Epithelial cell of proximal tubule (primary cell): Measurements from ENCODE around the gene PXK. TPM values are rescaled to one million over a fixed set of nuclear protein-coding genes. Genes with fewer than 3 reads are reported as not detected.

Experiments
- DNase-seq: peaks from one replicate; pipeline ENCODE4 v3.0.0-alpha.2; 2011; ENCODE audit warnings: low read depth
- H3K4me3 ChIP-seq: 2 replicates; pipeline ENCODE4 v1.5.1; 2011; ENCODE audit warnings: low read depth, mild to moderate bottlenecking, low read length
- CTCF ChIP-seq: conservative IDR thresholded peaks from 2 replicates; pipeline ENCODE4 v1.5.1; 2012; ENCODE audit warnings: low read depth, mild to moderate bottlenecking, low read length
- total RNA-seq: library from RNA; depleted of rRNA; stranded (reverse); fragments of >200 nt; gene quantifications from 2 replicates; pipeline ENCODE4 v1.2.3, GENCODE V29; 2015

Gene PXK
- total RNA-seq, 1 donor from 2014 or later = 10.1 TPM

GRCh38 chr3:58404396-58404795 is 71.7 kb downstream of the PXK start:
- no peak for TF ChIP-seq CTCF
- peak; percentile 50 for DNase-seq
- no peak overlapping the region for H3K4me3 ChIP-seq

GRCh38 chr3:58408906-58409305 is 76.2 kb downstream of the PXK start:
- H3K4me3 ChIP-seq = no peak overlapping the region
- no peak for DNase-seq

GRCh38 chr3:58409663-58410062 is 77.0 kb downstream of the PXK start:
- TF ChIP-seq CTCF = no peak
- DNase-seq = no peak
- H3K4me3 ChIP-seq = no peak overlapping the region

More at GRCh38 chr3:58408906-58409305, 76.2 kb downstream of the PXK start:
- no peak for TF ChIP-seq CTCF

- DNase-seq = no peak
- no peak overlapping the region for H3K4me3 ChIP-seq
- TF ChIP-seq CTCF = no peak
Measured at GRCh38 chr3:58411036-58411435, 78.3 kb downstream of the PXK start.

- DNase-seq = no peak
- no peak overlapping the region for H3K4me3 ChIP-seq
- TF ChIP-seq CTCF = no peak
Measured at GRCh38 chr3:58411851-58412830, 79.4 kb downstream of the PXK start.

- no peak overlapping the region for H3K4me3 ChIP-seq
- peak; percentile 78 for TF ChIP-seq CTCF
- no peak for DNase-seq
Measured at GRCh38 chr3:58414538-58415197, 82.0 kb downstream of the PXK start.
